CD4-positive, CD25-positive, alpha-beta regulatory T cell (primary cell): ENCODE results near the gene TAF11L14. TPM values are rescaled to one million over a fixed set of nuclear protein-coding genes. Genes with fewer than 3 reads are reported as not detected.

Experiments used
- ATAC-seq, 2 donors: fragments of 150-1000 bp; cut with Tn5 transposase; one replicate each; pipeline ENCODE4 v1.10.0; 2021; ENCODE audit warnings: low read depth in 2 of 2, moderate number of reproducible peaks in 2 of 2, moderate library complexity in 1 of 2
- DNase-seq, 3 donors: peaks; one replicate each; pipeline versions ENCODE4 v3.0.0 to v3.0.0-alpha.2; 2012 to 2022; ENCODE audit warnings: mixed read lengths in 1 of 3
- H3K27ac ChIP-seq: one replicate; pipeline ENCODE4 v1.7.0; 2013; ENCODE audit warnings: mild to moderate bottlenecking, low read length; ENCODE audit not compliant: insufficient read depth, poor library complexity, severe bottlenecking
- H3K27me3 ChIP-seq: one replicate; pipeline ENCODE4 v1.7.0; 2013; ENCODE audit warnings: low read length; ENCODE audit not compliant: control insufficient read depth, insufficient read depth
- H3K36me3 ChIP-seq: one replicate; pipeline ENCODE4 v1.7.0; 2013; ENCODE audit warnings: mild to moderate bottlenecking, low read length, moderate library complexity; ENCODE audit not compliant: control insufficient read depth, insufficient read depth
- H3K4me1 ChIP-seq: 2 replicates; pipeline ENCODE4 v1.7.0; 2013; ENCODE audit warnings: mild to moderate bottlenecking, low read length; ENCODE audit not compliant: insufficient read depth, control insufficient read depth, poor library complexity, severe bottlenecking
- H3K4me3 ChIP-seq: one replicate; pipeline ENCODE4 v1.7.0; 2013; ENCODE audit warnings: low read depth, mild to moderate bottlenecking, low read length, moderate library complexity
- H3K9me3 ChIP-seq, 2 experiments: 1 replicate in 1 of 2; 2 replicates in 1 of 2; pipeline ENCODE4 v1.7.0; 2013; ENCODE audit warnings: low read length in 2 of 2, mild to moderate bottlenecking in 1 of 2, moderate library complexity in 1 of 2; ENCODE audit not compliant: control insufficient read depth in 2 of 2
- H3K27ac Mint-ChIP-seq, 3 donors: one replicate each; pipeline ENCODE4 v1.8.0; 2020 to 2022; ENCODE audit warnings: mild to moderate bottlenecking in 3 of 3, mixed read lengths in 3 of 3, moderate library complexity in 2 of 3
- H3K27me3 Mint-ChIP-seq: one replicate; pipeline ENCODE4 v1.8.0; 2022; ENCODE audit warnings: mild to moderate bottlenecking, mixed read lengths
- H3K36me3 Mint-ChIP-seq: one replicate; pipeline ENCODE4 v1.8.0; 2020; ENCODE audit warnings: mixed read lengths
- H3K4me1 Mint-ChIP-seq, 4 donors: one replicate each; pipeline ENCODE4 v1.8.0; 2020 to 2022; ENCODE audit warnings: mixed read lengths in 4 of 4, mild to moderate bottlenecking in 1 of 4
- H3K4me3 Mint-ChIP-seq, 4 donors: one replicate each; pipeline ENCODE4 v1.8.0; 2020 to 2022; ENCODE audit warnings: mild to moderate bottlenecking in 4 of 4, mixed read lengths in 4 of 4, moderate library complexity in 3 of 4
- H3K9me3 Mint-ChIP-seq, 7 donors: one replicate each; pipeline ENCODE4 v1.8.0; 2020 to 2022; ENCODE audit warnings: mixed read lengths in 7 of 7, mild to moderate bottlenecking in 3 of 7, moderate library complexity in 2 of 7
- polyA plus RNA-seq, 4 donors: library from polyadenylated mRNA; unstranded; fragments of 300-500 nt; fragmentation: Illumina TruSeq; gene quantifications; one replicate each; pipeline ENCODE4 v1.2.3, GENCODE V29; 2021
- total RNA-seq: library from RNA; stranded (reverse); gene quantifications from one replicate; pipeline ENCODE4 v1.2.3, GENCODE V29; 2022

The TAF11L14 gene
- total and polyA plus RNA-seq, 5 donors from 2014 or later, result not detected

- Mint-ChIP-seq H3K4me3 (no peak overlapping the region), H3K36me3 (no peaks in the 10 kb centered on the region), H3K27me3 (no peaks in the 10 kb centered on the region), H3K9me3 (peaks cover 0 to 17% (median 10%) of the 10 kb centered on the region in 7 donors), H3K27ac (no peak overlapping the region), H3K4me1 (peaks cover 0 to 5% (median 0%) of the 10 kb centered on the region in 4 donors)
- no peak for DNase-seq
- Histone ChIP-seq H3K36me3 (no peaks in the 10 kb centered on the region), H3K4me1 (no peaks in the 10 kb centered on the region), H3K4me3 (no peak overlapping the region), H3K27ac (no peak overlapping the region), H3K27me3 (no peaks in the 10 kb centered on the region), H3K9me3 (no peaks in the 10 kb centered on the region)
- ATAC-seq, result no peak
These were observed 21.7 kb downstream of the TAF11L14 start for GRCh38 chr5:17655921-17656320.

DNA sequence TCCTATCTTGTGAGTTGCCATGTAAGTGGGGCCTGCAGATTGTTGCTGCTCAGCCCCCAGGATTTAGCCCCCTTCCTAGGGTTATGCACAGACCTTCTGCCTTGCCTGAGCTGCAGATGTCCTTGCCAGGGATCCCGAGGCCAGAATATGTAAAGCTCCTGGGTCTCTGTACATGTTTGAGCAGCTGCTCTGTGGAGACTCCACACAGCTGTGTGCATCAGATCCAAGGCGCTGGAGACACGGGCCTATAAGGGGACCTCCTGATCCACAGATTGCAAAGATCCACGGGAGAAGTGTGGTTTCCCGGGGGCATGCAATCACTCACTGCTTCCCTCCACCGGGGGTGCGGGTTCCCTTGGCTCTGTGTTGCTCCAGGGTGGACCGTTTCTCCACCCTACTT, 28.9 kb downstream of the TAF11L14 start:
- H3K27ac ChIP-seq, result no peak overlapping the region
- H3K27me3 Mint-ChIP-seq, result no peaks in the 10 kb centered on the region
- H3K4me1 Mint-ChIP-seq, result peaks cover 0 to 5% (median 0%) of the 10 kb centered on the region in 4 donors
- ATAC-seq (no peak), DNase-seq (no peak)
- no peaks in the 10 kb centered on the region for H3K4me1 ChIP-seq
- H3K4me3 ChIP-seq, result no peak overlapping the region
- peaks cover 0 to 5% of the 10 kb centered on the region in 2 experiments for H3K9me3 ChIP-seq
- no peaks in the 10 kb centered on the region for H3K27me3 ChIP-seq
- no peak overlapping the region for H3K27ac Mint-ChIP-seq
- H3K9me3 Mint-ChIP-seq, result peaks cover 2 to 27% (median 17%) of the 10 kb centered on the region in 7 donors
- H3K4me3 Mint-ChIP-seq, result no peak overlapping the region
- H3K36me3 ChIP-seq, result no peaks in the 10 kb centered on the region
- H3K36me3 Mint-ChIP-seq, result no peaks in the 10 kb centered on the region

- no peak overlapping the region for H3K27ac ChIP-seq
- ATAC-seq (no peak), DNase-seq (no peak)
- H3K27me3 Mint-ChIP-seq, result no peaks in the 10 kb centered on the region
- H3K4me3 ChIP-seq, result no peak overlapping the region
- H3K27ac Mint-ChIP-seq, result no peak overlapping the region
- peaks cover 2 to 24% (median 15%) of the 10 kb centered on the region in 7 donors for H3K9me3 Mint-ChIP-seq
- no peak overlapping the region for H3K4me3 Mint-ChIP-seq
- H3K4me1 Mint-ChIP-seq, result no peaks in the 10 kb centered on the region
- H3K36me3 Mint-ChIP-seq, result no peaks in the 10 kb centered on the region
- H3K9me3 ChIP-seq, result peaks cover 0 to 5% of the 10 kb centered on the region in 2 experiments
- H3K27me3 ChIP-seq, result no peaks in the 10 kb centered on the region
- H3K36me3 ChIP-seq, result no peaks in the 10 kb centered on the region
- no peaks in the 10 kb centered on the region for H3K4me1 ChIP-seq
These were observed 31.6 kb downstream of the TAF11L14 start for GRCh38 chr5:17665836-17666235.

DNA sequence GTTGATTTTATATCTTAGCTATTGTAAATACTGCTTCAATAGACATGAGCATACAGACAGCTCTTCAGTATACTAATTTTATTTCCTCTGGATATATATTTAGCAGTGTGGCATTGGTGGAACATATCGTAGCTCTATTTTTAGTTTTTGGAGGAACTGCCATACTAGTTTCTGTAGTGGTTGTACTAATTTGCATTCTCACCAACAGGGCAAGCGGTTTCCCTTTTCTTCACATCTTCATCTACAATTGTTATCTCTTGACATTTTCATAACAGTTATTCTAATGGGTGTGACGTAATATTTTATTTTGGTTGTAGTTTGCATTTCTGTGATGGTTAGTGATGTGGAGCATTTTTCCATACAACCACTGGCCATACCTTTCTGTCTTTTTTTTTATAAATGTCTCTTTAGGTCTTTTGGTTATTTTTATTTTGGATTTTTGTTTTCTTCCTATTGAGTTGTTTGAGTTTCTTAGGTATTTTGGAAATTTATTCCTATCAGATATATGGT, 32.5 kb downstream of the TAF11L14 start:
- Histone ChIP-seq H3K4me3 (no peak overlapping the region), H3K27me3 (no peaks in the 10 kb centered on the region), H3K9me3 (peaks cover 0 to 6% of the 10 kb centered on the region in 2 experiments), H3K4me1 (no peaks in the 10 kb centered on the region), H3K36me3 (no peaks in the 10 kb centered on the region), H3K27ac (no peak overlapping the region)
- Mint-ChIP-seq H3K27ac (no peak overlapping the region), H3K4me3 (no peak overlapping the region), H3K4me1 (no peaks in the 10 kb centered on the region), H3K9me3 (peaks cover 0 to 21% (median 12%) of the 10 kb centered on the region in 7 donors), H3K27me3 (no peaks in the 10 kb centered on the region), H3K36me3 (no peaks in the 10 kb centered on the region)
- DNase-seq (no peak), ATAC-seq (no peak)

GRCh38 chr5:17670353-17670752, 36.1 kb downstream of the TAF11L14 start:
- ATAC-seq (no peak), DNase-seq (no peak)
- no peaks in the 10 kb centered on the region for H3K36me3 Mint-ChIP-seq
- Histone ChIP-seq H3K27me3 (no peaks in the 10 kb centered on the region), H3K36me3 (no peaks in the 10 kb centered on the region), H3K4me3 (no peak overlapping the region), H3K9me3 (peaks cover 0 to 4% of the 10 kb centered on the region in 2 experiments), H3K27ac (no peak overlapping the region), H3K4me1 (no peaks in the 10 kb centered on the region)
- no peaks in the 10 kb centered on the region for H3K4me1 Mint-ChIP-seq
- H3K4me3 Mint-ChIP-seq, result no peak overlapping the region
- peaks cover 0 to 14% (median 8%) of the 10 kb centered on the region in 7 donors for H3K9me3 Mint-ChIP-seq
- H3K27ac Mint-ChIP-seq, result no peak overlapping the region
- no peaks in the 10 kb centered on the region for H3K27me3 Mint-ChIP-seq

GRCh38 chr5:17678751-17679324, 44.6 kb downstream of the TAF11L14 start:
- no peaks in the 10 kb centered on the region for H3K4me1 Mint-ChIP-seq
- H3K4me1 ChIP-seq, result no peaks in the 10 kb centered on the region
- ATAC-seq (no peak), DNase-seq (no peak)
- no peak overlapping the region for H3K27ac ChIP-seq
- no peaks in the 10 kb centered on the region for H3K36me3 Mint-ChIP-seq
- H3K9me3 ChIP-seq, result no peaks in the 10 kb centered on the region
- no peaks in the 10 kb centered on the region for H3K27me3 ChIP-seq
- H3K9me3 Mint-ChIP-seq, result peaks cover 0 to 8% (median 5%) of the 10 kb centered on the region in 7 donors
- no peaks in the 10 kb centered on the region for H3K36me3 ChIP-seq
- no peak overlapping the region for H3K4me3 ChIP-seq
- H3K27me3 Mint-ChIP-seq, result no peaks in the 10 kb centered on the region
- H3K27ac Mint-ChIP-seq, result no peak overlapping the region
- H3K4me3 Mint-ChIP-seq, result no peak overlapping the region

DNA sequence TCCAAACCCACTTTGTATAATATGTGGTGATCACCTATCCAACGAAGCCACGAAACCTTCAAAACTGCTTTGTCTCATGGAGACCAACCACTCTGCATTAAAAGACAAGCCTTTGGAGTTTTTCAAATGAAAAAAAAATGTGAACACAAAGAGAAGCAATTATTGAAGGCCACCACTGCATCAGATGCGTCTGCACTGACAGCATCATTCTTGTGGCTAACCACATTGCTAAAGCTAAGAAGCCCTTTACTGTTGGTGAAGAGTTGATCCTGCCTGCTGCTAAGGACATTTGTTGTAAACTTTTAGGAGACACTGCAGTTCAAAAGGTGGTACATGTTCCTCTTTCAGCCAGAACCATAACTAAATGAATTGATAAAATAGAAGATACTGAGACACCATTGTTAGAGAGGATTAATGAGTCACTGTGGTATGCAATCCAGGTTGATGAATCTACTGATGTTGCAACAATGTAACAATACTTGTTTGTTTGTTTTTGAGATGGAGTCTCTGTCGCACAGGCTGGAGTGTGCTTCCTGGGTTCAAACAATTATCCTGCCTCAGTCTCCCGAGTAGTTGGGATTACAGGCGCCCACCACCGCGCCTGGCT, 45.4 kb downstream of the TAF11L14 start:
- no peak for ATAC-seq
- Mint-ChIP-seq H3K36me3 (no peaks in the 10 kb centered on the region), H3K4me1 (no peaks in the 10 kb centered on the region), H3K27me3 (no peaks in the 10 kb centered on the region), H3K9me3 (peaks cover 0 to 10% (median 4%) of the 10 kb centered on the region in 7 donors), H3K27ac (no peak overlapping the region), H3K4me3 (no peak overlapping the region)
- Histone ChIP-seq H3K36me3 (no peaks in the 10 kb centered on the region), H3K4me1 (no peaks in the 10 kb centered on the region), H3K27ac (no peak overlapping the region), H3K4me3 (no peak overlapping the region), H3K9me3 (no peaks in the 10 kb centered on the region), H3K27me3 (no peaks in the 10 kb centered on the region)
- no peak for DNase-seq

DNA sequence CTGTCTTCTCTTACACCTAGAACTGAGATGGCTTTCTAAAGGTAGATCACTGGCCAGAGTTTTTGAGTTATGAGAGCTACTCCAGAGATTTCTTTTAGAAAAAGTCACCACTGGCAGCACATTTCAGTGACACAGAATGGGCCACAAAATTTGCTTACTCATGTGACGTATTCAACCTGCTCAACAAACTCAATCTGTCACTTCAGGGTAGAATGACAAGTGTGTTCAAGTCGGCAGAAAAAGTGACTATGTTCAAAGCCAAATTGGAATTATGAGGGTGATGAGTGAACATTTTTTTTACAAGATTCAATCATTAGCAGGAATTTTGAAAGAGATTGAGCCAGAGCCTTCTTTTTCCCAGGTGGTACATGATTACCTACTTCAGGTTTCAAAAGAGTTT, 46.5 kb downstream of the TAF11L14 start:
- no peaks in the 10 kb centered on the region for H3K27me3 ChIP-seq
- DNase-seq (no peak), ATAC-seq (no peak)
- Mint-ChIP-seq H3K9me3 (peaks cover 0 to 10% (median 3%) of the 10 kb centered on the region in 7 donors), H3K27ac (no peak overlapping the region), H3K27me3 (no peaks in the 10 kb centered on the region), H3K36me3 (no peaks in the 10 kb centered on the region), H3K4me1 (no peaks in the 10 kb centered on the region), H3K4me3 (no peak overlapping the region)
- H3K27ac ChIP-seq, result no peak overlapping the region
- no peaks in the 10 kb centered on the region for H3K36me3 ChIP-seq
- no peaks in the 10 kb centered on the region for H3K9me3 ChIP-seq
- no peak overlapping the region for H3K4me3 ChIP-seq
- H3K4me1 ChIP-seq, result no peaks in the 10 kb centered on the region
